GM18873 (cell line): ENCODE measurements around the gene LTA4H.

Source experiments
- ATAC-seq: cut with Tn5 transposase; IDR thresholded peaks from one replicate; pipeline ENCODE4 v1.9.1; 2021; ENCODE audit warnings: mild to moderate bottlenecking, moderate library complexity, moderate number of reproducible peaks; ENCODE audit not compliant: unreplicated experiment, low FRiP score

LTA4H gene

DNA sequence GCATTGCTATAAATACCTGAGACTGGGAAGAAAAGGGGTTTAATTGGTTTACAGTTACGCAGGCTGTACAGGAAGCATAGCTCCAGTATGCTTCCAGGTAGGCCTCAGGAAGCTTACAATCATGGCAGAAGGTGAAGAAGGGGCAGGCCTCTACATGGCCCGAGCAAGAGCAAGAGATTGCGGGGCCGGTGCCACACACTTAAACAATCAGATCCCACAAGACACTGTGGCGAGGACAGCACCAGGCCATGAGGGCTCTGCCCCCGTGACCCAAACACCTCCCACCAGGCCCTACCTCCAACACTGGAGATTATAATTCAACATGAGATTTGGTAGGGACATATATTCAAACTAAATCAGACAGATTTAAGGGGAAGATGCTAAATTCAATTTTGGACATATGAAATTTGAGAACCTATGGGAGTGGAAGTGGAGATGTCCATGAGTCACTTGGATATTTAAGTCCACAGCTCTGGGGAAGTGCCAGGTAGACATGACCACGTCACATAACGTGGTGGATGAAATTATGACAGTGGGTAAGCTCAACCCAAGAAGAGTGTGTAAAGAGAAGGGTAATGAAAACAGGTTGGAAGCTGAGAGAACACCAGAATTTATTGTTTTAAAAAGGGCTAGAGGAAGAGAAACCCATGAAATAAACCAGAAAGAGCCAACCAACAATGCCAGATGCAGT is 1.5 kb upstream of the LTA4H start:
- no peak for ATAC-seq

DNA sequence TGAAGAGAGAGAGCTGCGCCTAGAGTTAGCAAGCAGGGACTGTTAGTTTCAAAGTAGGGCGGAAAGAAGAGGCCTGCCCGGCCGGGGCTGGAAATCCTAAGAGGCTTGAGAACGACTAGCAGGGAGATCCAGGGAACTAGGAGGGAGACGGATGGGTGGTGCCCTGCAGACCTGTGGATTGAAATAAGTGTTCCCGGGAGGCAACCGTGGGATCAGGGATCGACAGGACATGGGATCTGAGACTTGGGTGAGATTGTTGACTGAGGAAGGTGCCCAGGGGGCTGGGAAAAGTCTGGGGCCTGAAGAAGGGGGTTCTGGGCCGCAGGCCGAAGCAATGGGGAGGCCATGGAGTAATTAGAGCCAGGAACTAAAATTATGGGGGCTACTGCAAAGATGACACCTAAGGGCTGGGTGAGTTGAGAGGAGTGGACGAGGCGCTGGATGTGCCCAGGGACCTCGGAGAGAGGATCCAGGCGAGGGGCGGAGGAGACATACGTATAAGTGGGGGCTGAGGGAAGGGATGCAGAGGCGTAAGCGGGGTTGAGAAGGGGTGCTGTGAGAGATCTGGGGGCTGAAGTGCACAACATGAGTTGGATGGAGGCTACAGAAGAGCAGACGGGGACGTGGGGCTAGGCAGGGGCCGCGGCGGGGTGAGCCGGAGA is 635 bp downstream of the LTA4H start:
- peak; percentile 9 for ATAC-seq

DNA sequence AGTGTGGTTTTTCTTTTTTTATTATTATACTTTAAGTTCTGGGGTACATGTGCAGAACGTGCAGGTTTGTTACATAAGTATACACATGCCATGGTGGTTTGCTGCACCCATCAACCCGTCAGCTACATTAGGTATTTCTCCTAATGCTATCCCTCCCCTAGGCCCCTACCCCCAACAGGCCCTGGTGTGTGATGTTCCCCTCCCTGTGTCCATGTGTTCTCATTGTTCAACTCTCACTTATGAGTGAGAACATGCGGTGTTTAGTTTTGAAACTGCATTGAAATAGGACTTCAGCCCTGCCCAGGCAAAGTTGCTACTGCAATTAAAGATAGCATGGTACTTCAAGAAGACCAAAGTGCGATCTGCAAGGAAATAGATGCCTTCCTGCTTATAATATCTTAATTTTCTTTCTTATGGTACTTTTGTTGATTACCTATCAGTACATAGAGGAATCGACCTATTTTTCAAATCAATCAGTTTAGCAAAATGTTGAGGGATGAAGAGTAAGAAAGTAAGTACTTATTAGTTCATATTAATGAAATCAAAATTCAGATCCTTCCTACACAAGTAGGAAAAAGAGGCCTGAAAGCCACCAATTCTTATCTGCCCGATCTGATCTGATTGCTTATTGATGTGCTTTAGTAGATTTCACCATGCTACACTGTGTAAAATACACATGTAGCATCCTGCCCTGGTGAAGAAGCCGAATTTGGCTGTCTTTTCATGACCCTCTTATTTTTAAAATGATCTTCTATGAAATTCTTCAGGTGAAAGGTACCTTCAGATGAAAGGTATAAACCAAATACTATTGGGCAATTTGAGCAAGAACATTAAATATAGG is 1.6 kb downstream of the LTA4H start:
- no peak for ATAC-seq

DNA sequence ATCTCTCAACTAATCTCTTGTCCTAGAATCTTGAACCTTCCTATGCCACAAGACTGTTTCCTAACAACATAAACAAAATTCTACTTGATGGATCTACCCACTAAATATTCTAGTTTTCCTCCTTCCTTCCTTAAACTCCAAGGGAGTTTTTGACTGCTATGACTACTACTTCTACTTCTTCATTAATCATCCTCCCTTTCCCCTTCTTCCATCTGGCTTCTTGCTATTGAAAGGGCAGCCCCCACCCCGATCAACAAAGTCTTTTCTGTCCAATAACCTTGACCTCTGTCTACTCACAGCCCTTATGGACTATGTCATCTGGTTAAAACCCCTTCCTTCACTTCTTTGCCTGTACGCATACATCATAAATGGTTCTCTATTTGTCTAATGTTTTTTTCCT is 5.6 kb downstream of the LTA4H start:
- ATAC-seq, result no peak

DNA sequence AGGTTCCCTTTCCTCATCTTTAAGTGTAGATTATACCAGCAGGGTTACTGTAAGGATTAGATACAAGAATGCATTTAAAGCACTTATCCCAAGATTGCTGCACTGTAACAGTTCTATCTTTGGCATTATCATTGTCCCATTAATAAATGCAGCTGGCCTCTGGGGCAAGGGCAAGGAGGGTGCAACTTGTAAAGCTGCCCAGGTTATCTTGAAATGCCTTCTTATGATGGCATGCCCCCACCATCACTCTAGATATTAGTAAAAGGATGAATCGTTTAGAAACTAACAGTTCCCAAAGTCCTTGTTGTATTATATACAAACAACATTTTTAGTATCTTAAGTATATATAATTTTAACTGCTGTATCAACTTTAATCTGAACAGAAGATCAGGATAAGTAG is 6.8 kb downstream of the LTA4H start:
- ATAC-seq, result no peak

DNA sequence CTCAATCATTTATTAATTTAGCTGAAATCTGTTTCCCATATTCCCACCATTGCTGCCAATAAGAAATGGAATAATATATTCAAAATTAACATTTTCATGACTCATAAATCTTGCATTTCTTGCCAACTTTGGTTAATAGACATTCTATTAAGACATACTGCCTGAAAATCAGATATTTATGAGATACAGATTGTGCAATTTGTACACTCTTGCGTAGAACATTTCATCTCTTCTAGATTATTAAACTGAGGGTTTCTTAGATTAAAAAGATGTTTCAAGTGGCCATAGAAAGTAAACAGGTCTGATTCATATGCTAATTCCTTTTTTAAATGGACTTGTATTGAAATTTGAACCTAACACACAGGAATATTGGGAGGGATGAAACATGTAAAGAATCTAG is 9.1 kb downstream of the LTA4H start:
- no peak for ATAC-seq

DNA sequence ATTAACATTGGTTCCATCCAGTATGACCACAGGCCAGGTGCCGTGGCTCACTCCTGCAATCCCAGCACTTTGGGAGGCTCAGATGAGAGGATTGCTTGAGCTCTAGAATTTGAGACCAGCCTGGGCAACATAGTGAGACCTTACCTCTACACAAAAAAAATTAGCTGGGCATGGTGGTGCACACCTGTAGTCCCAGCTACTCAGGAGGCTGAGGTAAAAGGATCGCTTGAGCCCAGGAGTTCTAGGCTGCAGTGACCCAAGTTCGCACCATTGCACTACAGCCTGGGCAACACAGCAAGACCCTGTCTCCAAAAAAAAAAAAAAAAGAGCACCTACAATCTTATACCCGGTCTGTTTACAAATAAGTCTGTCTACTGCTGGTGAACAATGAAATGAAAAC is 9.9 kb downstream of the LTA4H start:
- no peak for ATAC-seq

DNA sequence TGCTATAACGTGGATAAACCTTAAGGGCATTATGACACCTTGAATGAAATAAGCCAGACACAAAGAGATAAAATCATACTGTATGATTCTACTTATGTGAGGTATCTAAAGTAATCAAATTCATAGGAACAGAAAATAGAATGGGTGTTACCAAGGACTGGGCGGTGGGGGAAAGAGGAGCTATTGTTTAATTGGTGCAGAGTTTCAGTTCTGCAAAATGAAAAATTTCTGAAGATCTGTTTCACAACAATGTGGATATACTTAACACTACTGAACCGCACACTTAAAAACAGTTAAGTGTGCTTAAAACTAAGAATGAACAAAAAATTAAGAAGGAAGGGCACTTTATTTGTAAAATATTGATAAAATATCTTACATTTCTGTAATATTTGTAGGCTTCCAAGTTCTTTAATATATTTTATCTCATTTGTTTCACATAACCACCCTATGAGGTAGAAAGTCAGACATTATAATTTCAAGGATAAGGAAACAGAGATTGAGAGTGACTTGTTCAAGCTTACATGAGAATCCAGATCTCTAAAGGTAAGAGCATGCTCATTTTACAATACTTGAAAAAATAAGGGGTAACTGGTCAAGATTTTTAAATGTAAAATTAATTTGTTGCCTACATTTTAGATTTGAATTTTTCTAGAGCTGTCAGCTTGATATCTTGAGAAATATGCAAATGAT is 14.9 kb downstream of the LTA4H start:
- peak; percentile 79 for ATAC-seq

DNA sequence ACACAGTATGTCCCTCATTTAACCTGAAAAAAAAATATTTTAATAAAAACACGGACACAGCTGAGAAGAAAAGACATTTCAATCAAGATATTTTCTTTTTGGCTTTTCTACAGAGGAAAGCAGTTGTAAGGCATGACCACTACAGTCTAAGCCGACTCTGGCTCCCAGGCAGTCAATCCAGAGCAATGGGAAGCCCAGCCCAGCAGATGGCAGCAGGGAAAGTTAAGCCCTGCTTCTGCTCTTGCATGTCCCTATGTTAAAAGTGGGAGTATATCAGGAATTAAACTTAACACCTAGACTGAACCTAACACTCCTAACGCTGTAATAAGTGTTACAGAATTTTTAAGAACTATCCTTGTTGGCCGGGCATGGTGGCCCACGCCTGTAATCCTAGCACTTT is 19.7 kb downstream of the LTA4H start:
- no peak for ATAC-seq

DNA sequence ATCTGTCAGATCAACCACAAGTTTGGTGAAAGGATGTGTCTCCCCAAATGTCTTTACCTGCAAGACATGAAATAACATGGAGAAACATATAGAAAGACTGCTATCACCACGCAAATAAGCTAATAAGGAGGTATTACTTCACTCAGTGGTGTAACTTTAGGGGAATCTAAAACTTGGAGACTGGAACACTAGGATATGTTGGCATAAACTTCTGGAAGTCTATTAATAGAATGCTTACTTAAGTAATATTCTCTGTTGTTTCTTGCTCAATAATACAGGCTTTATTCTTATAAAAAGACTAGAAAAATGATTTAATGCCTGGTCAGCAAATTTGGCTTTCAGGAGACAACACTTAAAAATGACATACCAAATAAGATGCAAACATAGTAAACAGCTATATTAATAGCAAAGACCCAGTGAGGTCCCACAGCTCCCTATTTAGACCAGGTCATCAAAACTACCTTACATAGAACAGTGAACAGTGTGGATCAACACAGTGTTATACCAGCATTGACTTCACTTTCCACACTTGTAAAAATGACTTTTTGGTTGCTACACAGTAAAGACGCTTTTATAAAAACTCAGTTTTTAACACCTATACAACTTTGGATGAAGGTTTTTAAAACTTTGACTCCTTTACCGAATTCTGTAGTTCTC is 20.3 kb downstream of the LTA4H start:
- no peak for ATAC-seq

DNA sequence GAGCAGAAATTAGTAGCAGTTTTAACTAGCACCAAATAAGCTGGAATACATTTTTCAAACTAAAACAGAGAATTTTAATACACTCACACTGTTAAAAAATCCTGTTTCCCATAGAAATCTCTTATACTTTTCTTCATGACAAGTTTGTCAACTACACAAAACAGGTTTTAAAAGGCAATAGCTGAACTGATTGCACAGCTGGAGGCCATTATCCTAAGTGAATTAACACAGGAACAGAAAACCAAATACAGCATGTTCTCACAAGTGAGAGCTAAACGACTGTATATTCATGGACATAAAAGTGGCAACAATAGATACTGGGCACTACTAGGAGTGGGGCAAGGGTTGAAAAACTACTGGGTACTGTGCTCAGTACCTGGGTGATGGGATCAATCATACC is 27.7 kb downstream of the LTA4H start:
- no peak for ATAC-seq

DNA sequence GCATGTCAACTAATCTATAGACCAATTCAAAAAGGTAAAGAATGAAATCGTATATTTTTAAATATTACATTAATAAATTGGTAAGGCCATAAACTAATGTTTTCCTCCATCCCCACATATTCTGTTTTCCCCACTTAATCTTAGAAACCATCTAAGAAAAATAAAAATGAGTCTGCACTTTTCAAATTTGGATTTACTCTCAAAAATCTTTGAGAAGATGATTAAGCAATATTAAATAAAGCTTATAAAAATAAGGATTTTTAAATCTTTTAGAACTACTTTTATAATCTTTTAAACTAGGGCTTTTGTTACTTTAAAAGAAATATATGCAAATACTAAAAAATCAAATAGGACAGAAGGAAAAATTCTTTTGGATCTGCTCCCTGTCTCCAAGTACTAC is 28.7 kb downstream of the LTA4H start:
- no peak for ATAC-seq

DNA sequence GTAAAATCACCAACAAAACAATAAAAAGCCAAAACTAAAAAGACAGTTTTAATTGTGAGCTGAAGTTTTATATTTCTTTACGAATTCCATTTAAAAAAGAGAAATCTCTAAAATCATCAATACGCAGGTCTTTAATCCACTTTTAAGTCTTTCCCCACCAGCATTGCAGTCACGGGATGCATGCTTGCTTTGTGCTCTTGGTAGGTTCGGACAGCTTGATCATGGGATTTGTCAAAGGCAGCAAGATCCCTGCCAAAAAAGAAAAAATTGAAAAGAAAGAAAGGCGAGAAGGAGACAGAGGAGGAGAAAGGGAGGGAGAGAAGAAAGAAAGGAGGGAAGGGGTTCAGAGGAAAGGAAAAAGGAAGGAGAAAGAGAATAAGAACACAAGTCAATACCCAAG is 34.5 kb downstream of the LTA4H start:
- no peak for ATAC-seq

DNA sequence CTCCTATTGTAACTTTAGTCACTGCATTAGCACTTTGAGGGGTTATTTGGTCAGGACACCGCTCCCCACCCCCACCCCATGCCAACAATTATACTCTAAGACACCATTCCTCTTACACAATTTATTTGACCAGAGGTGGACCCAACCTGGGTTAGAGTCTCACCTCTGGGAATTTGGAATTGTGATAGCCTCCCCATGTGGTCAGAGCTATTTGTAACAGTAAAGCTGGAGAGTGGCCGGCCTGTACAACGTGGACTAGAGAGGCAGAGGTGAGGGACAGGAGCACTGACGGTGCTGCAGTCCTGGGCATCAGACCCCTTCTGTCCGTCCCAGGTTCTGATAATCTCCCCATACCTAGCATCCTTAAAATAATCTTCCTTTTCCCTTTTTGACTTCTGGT is 35.9 kb downstream of the LTA4H start:
- no peak for ATAC-seq

DNA sequence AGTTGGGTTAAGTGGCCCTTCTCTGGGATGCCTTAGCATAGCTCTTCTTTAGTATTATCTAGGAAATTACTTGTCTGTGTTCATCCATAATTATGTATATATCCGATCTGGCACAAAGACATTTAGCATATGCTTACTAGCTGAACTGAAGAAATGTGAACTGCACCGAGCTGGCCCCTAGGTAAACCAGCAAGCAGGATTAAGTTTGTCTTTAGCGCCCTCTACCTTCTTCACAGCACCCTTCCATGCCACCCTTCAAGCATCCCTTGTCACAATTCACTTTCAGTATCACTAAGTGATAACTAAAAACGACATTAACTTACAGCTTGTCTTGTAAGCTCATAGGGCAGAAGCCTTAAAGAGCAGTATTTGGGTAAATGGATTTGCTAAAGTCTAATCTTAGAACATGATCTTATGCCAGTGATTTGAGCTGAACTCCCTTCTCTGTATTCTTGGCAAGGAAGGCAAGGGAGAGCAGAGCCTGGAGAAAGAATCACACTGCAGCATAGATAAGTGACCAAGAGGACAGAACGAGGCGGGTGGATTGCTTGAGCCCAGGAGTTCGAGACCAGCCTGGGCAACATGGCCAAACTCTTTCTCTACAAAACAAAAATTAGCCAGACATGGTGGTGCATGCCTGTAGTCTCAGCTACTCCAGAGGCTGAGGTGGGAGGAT is 36.6 kb downstream of the LTA4H start:
- ATAC-seq, result peak; percentile 84

DNA sequence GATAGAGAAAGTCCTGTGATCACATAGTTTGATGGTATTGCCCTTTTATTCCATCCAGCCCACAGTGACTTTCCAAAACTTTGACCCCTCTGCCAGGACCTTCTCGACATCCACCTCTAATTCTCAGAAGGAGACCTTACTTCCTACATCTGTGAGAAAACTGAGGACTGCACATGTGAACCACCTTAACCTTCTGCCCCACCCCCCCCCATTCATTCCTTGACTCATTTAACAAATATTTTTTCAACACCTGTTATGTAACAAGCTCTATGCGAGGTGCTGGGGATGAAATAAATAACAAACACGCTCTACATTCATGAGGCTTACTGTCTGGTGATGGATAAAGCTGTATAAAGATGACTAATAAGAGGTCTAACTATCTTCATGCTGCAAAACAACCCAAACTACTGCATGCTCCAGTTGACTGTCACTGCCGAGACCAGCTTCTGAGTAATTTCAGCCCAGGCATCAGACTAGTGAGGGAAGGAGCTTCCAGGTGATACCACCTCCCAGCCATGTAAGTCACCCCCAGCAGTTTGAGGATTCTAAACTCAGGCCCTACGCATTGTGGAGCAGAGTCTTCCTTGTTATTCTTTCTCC is 37.4 kb downstream of the LTA4H start:
- ATAC-seq, result no peak

DNA sequence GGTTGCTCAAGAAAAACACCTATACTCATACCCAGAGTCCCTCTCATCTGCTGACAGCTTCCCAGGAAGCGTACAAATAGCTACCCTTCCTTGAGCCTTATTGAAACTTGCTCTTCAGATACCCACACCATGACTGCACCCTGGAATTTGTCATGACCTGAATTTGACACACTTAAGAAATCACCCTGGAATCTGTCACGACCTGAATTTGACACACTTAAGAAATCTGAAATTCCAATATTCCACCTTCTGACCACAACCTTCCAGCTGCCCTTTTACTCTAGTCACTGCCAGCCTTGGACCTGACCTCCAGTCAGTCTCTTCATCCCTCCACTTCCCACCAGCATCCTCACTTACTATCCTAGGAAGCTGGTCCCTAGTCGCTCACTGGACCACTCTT is 38.1 kb downstream of the LTA4H start:
- ATAC-seq, result no peak

DNA sequence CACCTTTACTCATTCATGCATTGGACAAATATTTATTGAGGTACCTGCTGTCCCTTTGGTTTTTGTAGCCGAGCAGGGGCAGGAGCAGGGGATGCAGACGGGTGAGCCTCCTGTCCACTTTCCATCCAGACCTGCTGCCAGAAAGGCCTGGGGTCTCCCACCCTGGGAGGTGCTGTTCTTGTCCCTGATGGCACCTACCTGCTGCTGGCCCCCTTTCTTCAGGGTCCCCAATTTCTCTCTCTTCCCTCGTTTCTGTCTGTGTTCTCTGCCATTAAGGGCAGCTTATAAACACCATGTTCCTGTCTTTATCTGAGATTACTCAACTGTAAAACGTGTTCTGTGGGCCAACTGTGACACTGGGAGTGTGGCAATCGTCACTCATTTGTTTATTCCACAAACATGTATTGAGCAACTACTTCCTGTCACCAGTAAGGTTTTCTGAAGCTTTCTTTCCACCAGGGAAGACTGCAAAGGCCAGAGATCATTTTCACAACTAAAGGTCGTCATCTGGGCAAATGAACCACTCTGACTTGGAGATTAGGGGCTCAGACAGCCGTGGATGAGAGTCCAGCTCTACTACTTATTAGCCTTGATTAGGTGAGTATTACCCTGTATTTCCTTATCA is 39.2 kb downstream of the LTA4H start, which contains the start of gene HAL:
TSS of gene HAL (minus strand) at position 311 of the 625 bp plus-strand sequence. CDS start 434 bp downstream, outside the sequence.
- ATAC-seq, result no peak
